Panc1 (cell line): ENCODE data around the gene MACROD2. TPM values are rescaled to one million over a fixed set of nuclear protein-coding genes. Genes with fewer than 3 reads are reported as not detected.

ENCODE experiments used
- ATAC-seq: fragments of 200-7000 bp; cut with Tn5 transposase; 2 replicates; pipeline ENCODE4 v1.9.1; 2020; ENCODE audit warnings: mild to moderate bottlenecking, moderate library complexity
- BruUV-seq: library from RNA; stranded (reverse); fragments of 400-500 nt; replicated peaks from 2 replicates; lab custom pipeline; 2021; lab: Mats Ljungman, UMichigan
- CTCF ChIA-PET: fragments of 300-600 bp; sonication (Branson Sonifier 250); formaldehyde crosslinking; loops from one replicate; lab custom pipeline; 2022; ENCODE audit warnings: antibody characterized with exemption; lab: Charles Lee
- POLR2A ChIA-PET: fragments of 300-600 bp; sonication (Branson Sonifier 250); formaldehyde crosslinking; loops from one replicate; lab custom pipeline; 2022; ENCODE audit warnings: antibody characterized with exemption; lab: Charles Lee
- DNase-seq: peaks from one replicate; pipeline ENCODE4 v3.0.0-alpha.2; 2010; ENCODE audit warnings: low read depth, low spot score
- H3K27ac ChIP-seq: 2 replicates; pipeline ENCODE4 v1.5.1; 2011; ENCODE audit warnings: mild to moderate bottlenecking, low read length, inconsistent platforms
- H3K27me3 ChIP-seq: fragments of 200-500 bp; sonication (Bioruptor generic); 2 replicates; pipeline ENCODE4 v1.6.0; 2014; ENCODE audit warnings: low read length, inconsistent platforms; ENCODE audit not compliant: control insufficient read depth, insufficient read depth
- H3K36me3 ChIP-seq: fragments of 200-500 bp; sonication (Bioruptor generic); 2 replicates; pipeline ENCODE4 v1.5.1; 2014; ENCODE audit warnings: inconsistent platforms, mild to moderate bottlenecking, low read length, moderate library complexity; ENCODE audit not compliant: control insufficient read depth, insufficient read depth
- H3K4me1 ChIP-seq: 2 replicates; pipeline ENCODE4 v1.5.1; 2011; ENCODE audit warnings: inconsistent platforms, mild to moderate bottlenecking, low read length, moderate library complexity; ENCODE audit not compliant: control insufficient read depth, insufficient read depth
- H3K4me3 ChIP-seq, 2 experiments: 2 replicates each; pipeline ENCODE4 v1.5.1; 2011 to 2012; ENCODE audit warnings: low read depth in 2 of 2, low read length in 2 of 2, mild to moderate bottlenecking in 2 of 2, inconsistent platforms in 1 of 2, moderate library complexity in 1 of 2
- H3K9me3 ChIP-seq: fragments of 200-500 bp; sonication (Bioruptor generic); 2 replicates; pipeline ENCODE4 v1.5.1; 2014; ENCODE audit warnings: low read depth, mild to moderate bottlenecking, inconsistent platforms, low read length, moderate library complexity; ENCODE audit not compliant: control insufficient read depth, insufficient read depth
- POLR2AphosphoS5 ChIP-seq: IDR thresholded peaks from 2 replicates; pipeline ENCODE4 v1.6.1; 2012; ENCODE audit warnings: mild to moderate bottlenecking, low read depth, low read length, moderate library complexity
- SIN3A ChIP-seq: IDR thresholded peaks from 2 replicates; pipeline ENCODE4 v1.6.1; 2012; ENCODE audit warnings: low read depth, mild to moderate bottlenecking, low read length, moderate library complexity, borderline replicate concordance; ENCODE audit not compliant: insufficient read depth
- TCF7L2 ChIP-seq: IDR thresholded peaks from 2 replicates; pipeline ENCODE4 v1.6.1; 2011; ENCODE audit warnings: mild to moderate bottlenecking, low read depth, low read length, inconsistent platforms
- in situ Hi-C: cut with HindIII; loops from 2 replicates; pipeline ENCODE4 v1.10.0; 2016; ENCODE audit warnings: low sequenced_read_pairs, low pct_unique_long_range_greater_than_20kb
- intact Hi-C: fragments of 100-400 bp; cut with micrococcal nuclease; formaldehyde crosslinking; loops from one replicate; pipeline ENCODE4 v1.10.0; 2022; ENCODE audit not compliant: unreplicated experiment
- total RNA-seq: library from RNA; stranded (reverse); gene quantifications from one replicate; pipeline ENCODE4 v1.2.1, GENCODE V29; 2021; ENCODE audit not compliant: unreplicated experiment
- TF ChIP-seq, protein P1 (sequence below), 2 experiments: IDR thresholded peaks; 2 replicates each; pipeline ENCODE4 v1.6.1; 2011 to 2012; ENCODE audit warnings: low read depth in 2 of 2, control low read depth in 1 of 2, low read length in 1 of 2, mild to moderate bottlenecking in 1 of 2, moderate library complexity in 1 of 2; ENCODE audit not compliant: insufficient read depth in 1 of 2
- TF ChIP-seq, protein P2 (sequence below): fragments of 450-650 bp; IDR thresholded peaks from 2 replicates; pipeline ENCODE4 v1.5.1; 2017; ENCODE audit warnings: mild to moderate bottlenecking

Gene MACROD2
- total RNA-seq, 1 experiment from 2014 or later: 1.2 TPM

DNA sequence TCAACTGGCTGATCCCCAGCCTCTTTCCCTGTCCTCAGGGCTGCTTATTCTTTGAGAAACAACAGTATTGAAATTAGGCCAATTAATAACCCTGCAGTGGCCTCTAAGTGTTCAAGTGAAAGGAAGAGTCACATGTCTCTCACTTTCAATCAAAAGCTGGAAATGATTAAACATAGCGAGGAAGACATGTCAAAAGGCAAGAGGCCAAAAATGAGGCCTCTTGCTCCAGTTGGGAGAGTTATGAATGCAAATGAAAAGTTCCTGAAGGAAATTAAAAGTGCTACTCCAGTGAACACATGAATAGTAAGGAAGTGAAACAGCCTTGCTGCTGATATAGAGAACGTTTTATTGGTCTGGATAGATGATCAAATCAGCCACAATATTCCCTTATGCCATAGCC lies 131.5 kb downstream of the MACROD2 start:
- in situ Hi-C loops: no loop called here
- no peaks in the 10 kb centered on the region for H3K36me3 ChIP-seq

DNA sequence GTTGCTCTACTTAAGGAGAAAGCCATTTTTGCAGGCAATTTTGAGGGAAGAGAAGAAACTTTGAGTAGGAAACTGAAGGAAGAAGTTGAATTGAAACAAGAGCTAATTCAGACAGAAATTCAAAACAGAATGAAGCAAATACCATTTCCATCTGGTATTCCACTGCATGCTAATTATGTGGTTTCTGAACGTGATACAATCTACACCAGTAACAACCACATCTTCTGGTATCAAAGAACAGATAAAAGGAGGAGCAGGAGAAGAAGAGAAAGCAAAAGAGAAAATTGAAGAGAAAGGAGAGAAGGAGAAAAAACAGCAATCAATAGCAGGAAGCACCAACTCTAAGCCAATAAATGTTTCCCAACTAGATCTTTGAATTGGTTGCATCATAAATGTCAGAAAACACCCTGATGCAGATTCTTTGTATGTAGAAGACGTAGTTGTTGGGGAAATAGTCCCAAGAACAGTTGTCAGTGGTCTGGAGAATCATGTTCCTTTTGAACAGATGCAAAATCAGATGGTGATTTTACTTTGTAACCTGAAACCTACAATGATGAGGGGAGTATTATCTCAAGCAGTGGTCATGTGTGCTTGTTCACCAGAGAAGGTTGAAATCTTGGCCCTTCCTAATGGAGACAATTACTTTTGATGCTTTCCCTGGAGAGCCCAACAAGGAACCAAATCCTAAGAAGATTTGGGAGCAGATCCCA lies 132.4 kb downstream of the MACROD2 start:
- in situ Hi-C loops (no loop called here), intact Hi-C loops (no loop called here)
- no peak overlapping the region for H3K4me3 ChIP-seq
- no peaks in the 10 kb centered on the region for H3K27me3 ChIP-seq
- ChIA-PET CTCF (no interaction called here), POLR2A (no interaction called here)
- TF ChIP-seq SIN3A (no peak), POLR2AphosphoS5 (no peak), TCF7L2 (no peak)
- TF ChIP-seq, protein P1, sequence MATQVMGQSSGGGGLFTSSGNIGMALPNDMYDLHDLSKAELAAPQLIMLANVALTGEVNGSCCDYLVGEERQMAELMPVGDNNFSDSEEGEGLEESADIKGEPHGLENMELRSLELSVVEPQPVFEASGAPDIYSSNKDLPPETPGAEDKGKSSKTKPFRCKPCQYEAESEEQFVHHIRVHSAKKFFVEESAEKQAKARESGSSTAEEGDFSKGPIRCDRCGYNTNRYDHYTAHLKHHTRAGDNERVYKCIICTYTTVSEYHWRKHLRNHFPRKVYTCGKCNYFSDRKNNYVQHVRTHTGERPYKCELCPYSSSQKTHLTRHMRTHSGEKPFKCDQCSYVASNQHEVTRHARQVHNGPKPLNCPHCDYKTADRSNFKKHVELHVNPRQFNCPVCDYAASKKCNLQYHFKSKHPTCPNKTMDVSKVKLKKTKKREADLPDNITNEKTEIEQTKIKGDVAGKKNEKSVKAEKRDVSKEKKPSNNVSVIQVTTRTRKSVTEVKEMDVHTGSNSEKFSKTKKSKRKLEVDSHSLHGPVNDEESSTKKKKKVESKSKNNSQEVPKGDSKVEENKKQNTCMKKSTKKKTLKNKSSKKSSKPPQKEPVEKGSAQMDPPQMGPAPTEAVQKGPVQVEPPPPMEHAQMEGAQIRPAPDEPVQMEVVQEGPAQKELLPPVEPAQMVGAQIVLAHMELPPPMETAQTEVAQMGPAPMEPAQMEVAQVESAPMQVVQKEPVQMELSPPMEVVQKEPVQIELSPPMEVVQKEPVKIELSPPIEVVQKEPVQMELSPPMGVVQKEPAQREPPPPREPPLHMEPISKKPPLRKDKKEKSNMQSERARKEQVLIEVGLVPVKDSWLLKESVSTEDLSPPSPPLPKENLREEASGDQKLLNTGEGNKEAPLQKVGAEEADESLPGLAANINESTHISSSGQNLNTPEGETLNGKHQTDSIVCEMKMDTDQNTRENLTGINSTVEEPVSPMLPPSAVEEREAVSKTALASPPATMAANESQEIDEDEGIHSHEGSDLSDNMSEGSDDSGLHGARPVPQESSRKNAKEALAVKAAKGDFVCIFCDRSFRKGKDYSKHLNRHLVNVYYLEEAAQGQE (IDR thresholded peaks at IDR 0.05; ENCODE audit: insufficient read depth in 1 of 2, low read depth in 2 of 2, low read length in 1 of 2): no peak
- TF ChIP-seq, protein P2, sequence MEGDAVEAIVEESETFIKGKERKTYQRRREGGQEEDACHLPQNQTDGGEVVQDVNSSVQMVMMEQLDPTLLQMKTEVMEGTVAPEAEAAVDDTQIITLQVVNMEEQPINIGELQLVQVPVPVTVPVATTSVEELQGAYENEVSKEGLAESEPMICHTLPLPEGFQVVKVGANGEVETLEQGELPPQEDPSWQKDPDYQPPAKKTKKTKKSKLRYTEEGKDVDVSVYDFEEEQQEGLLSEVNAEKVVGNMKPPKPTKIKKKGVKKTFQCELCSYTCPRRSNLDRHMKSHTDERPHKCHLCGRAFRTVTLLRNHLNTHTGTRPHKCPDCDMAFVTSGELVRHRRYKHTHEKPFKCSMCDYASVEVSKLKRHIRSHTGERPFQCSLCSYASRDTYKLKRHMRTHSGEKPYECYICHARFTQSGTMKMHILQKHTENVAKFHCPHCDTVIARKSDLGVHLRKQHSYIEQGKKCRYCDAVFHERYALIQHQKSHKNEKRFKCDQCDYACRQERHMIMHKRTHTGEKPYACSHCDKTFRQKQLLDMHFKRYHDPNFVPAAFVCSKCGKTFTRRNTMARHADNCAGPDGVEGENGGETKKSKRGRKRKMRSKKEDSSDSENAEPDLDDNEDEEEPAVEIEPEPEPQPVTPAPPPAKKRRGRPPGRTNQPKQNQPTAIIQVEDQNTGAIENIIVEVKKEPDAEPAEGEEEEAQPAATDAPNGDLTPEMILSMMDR: no peak
- no peak overlapping the region for H3K27ac ChIP-seq
- no peak for ATAC-seq
- H3K4me1 ChIP-seq: no peaks in the 10 kb centered on the region
- no peaks in the 10 kb centered on the region for H3K36me3 ChIP-seq
- H3K9me3 ChIP-seq: no peaks in the 10 kb centered on the region
- no peak for DNase-seq
- BruUV-seq: no TSS peak

More for the DNA sequence above, 131.5 kb downstream of the MACROD2 start:
- ChIA-PET CTCF (no interaction called here), POLR2A (no interaction called here)
- H3K27me3 ChIP-seq: no peaks in the 10 kb centered on the region
- no TSS peak for BruUV-seq
- H3K9me3 ChIP-seq: no peaks in the 10 kb centered on the region
- ATAC-seq (no peak), DNase-seq (no peak)
- TF ChIP-seq SIN3A (no peak), TCF7L2 (no peak), POLR2AphosphoS5 (no peak)
- TF ChIP-seq, protein P1 (IDR thresholded peaks at IDR 0.05; ENCODE audit: insufficient read depth in 1 of 2, low read depth in 2 of 2, low read length in 1 of 2): no peak
- TF ChIP-seq, protein P2: no peak
- no peak overlapping the region for H3K4me3 ChIP-seq
- no peak overlapping the region for H3K27ac ChIP-seq
- intact Hi-C loops: no loop called here
- no peaks in the 10 kb centered on the region for H3K4me1 ChIP-seq
